Measurements from ENCODE around the gene VAX1. TPM values are rescaled to one million over a fixed set of nuclear protein-coding genes. Genes with fewer than 3 reads are reported as not detected.

VAX1 gene
- polyA plus RNA-seq, 1 experiment, result not detected

GRCh38 chr10:117167346-117167788 lies 29.3 kb upstream of the VAX1 start:
- DNase-seq (ENCODE audit: low read depth, low spot score), result no peak
- no peak for TF ChIP-seq CTCF (IDR thresholded peaks at IDR 0.05; ENCODE audit: low read depth, low read length)
- CTCF ChIA-PET, result interaction anchor here (0.8 to 5.6 kb wide), 17 partner anchors 8 to 485 kb away, joined by 3 to 106 read pairs (median 8); partner anchors contain the start of gene ENO4
- Histone ChIP-seq H3K27ac (ENCODE audit: low read depth, low read length) (no peak overlapping the region), H3K9me3 (ENCODE audit: control insufficient read depth, insufficient read depth, low read length) (peaks cover 29% of the 10 kb centered on the region; the same call in 1 of the 2 replicates), H3K27me3 (ENCODE audit: control insufficient read depth, insufficient read depth, low read length) (peaks cover 91% of the 10 kb centered on the region), H3K4me3 (ENCODE audit: low read depth, low read length) (no peak overlapping the region)
- POLR2A ChIA-PET, result interaction anchor here (0.6 kb wide), 1 partner anchor 497 kb away, joined by 5 read pairs; no protein-coding TSS in a partner anchor

- DNase-seq (ENCODE audit: low read depth, low spot score), result no peak
- ChIA-PET CTCF (interaction anchor here (0.7 to 5.6 kb wide), 21 partner anchors 9 to 485 kb away, joined by 3 to 106 read pairs (median 6); partner anchors contain the start of gene ENO4), POLR2A (interaction anchor here (0.6 kb wide), 1 partner anchor 497 kb away, joined by 5 read pairs; no protein-coding TSS in a partner anchor)
- H3K27ac ChIP-seq (ENCODE audit: low read depth, low read length), result no peak overlapping the region
- TF ChIP-seq CTCF (IDR thresholded peaks at IDR 0.05; ENCODE audit: low read depth, low read length), result no peak
- H3K4me3 ChIP-seq (ENCODE audit: low read depth, low read length), result no peak overlapping the region
- peaks cover 29% of the 10 kb centered on the region; the same call in 1 of the 2 replicates for H3K9me3 ChIP-seq (ENCODE audit: control insufficient read depth, insufficient read depth, low read length)
- peaks cover 92% of the 10 kb centered on the region for H3K27me3 ChIP-seq (ENCODE audit: control insufficient read depth, insufficient read depth, low read length)
These were observed 28.6 kb upstream of the VAX1 start for GRCh38 chr10:117166418-117167345.

- Histone ChIP-seq H3K27ac (ENCODE audit: low read depth, low read length) (no peak overlapping the region), H3K9me3 (ENCODE audit: control insufficient read depth, insufficient read depth, low read length) (peaks cover 29% of the 10 kb centered on the region; the same call in 1 of the 2 replicates), H3K27me3 (ENCODE audit: control insufficient read depth, insufficient read depth, low read length) (peaks cover 94% of the 10 kb centered on the region), H3K4me3 (ENCODE audit: low read depth, low read length) (no peak overlapping the region)
- ChIA-PET CTCF (interaction anchor here (0.7 to 5.6 kb wide), 14 partner anchors 8 to 489 kb away, joined by 3 to 106 read pairs (median 6); no protein-coding TSS in a partner anchor), POLR2A (no interaction called here)
- DNase-seq (ENCODE audit: low read depth, low spot score), result no peak
- TF ChIP-seq CTCF (IDR thresholded peaks at IDR 0.05; ENCODE audit: low read depth, low read length), result peak; percentile 67
These were observed 27.7 kb upstream of the VAX1 start for GRCh38 chr10:117165538-117166417.

GRCh38 chr10:117164592-117165537 lies 26.8 kb upstream of the VAX1 start:
- peaks cover 29% of the 10 kb centered on the region; the same call in 1 of the 2 replicates for H3K9me3 ChIP-seq (ENCODE audit: control insufficient read depth, insufficient read depth, low read length)
- no peak for DNase-seq (ENCODE audit: low read depth, low spot score)
- H3K27me3 ChIP-seq (ENCODE audit: control insufficient read depth, insufficient read depth, low read length), result peaks cover 93% of the 10 kb centered on the region
- H3K4me3 ChIP-seq (ENCODE audit: low read depth, low read length), result peak overlapping the region; percentile 27; the same call in 1 of the 2 replicates
- ChIA-PET CTCF (interaction anchor here (0.8 to 5.6 kb wide), 12 partner anchors 10 to 488 kb away, joined by 3 to 106 read pairs (median 8); no protein-coding TSS in a partner anchor), POLR2A (no interaction called here)
- H3K27ac ChIP-seq (ENCODE audit: low read depth, low read length), result no peak overlapping the region
- no peak for TF ChIP-seq CTCF (IDR thresholded peaks at IDR 0.05; ENCODE audit: low read depth, low read length)
